Neutrophil (primary cell): ENCODE data around the gene DSEL.

Experiments used
- H3K27ac ChIP-seq: fragments of 200-600 bp; sonication (generic); 2 replicates; pipeline ENCODE4 v1.5.1; 2016; ENCODE audit warnings: mild to moderate bottlenecking, moderate library complexity
- H3K27me3 ChIP-seq: fragments of 200-600 bp; sonication (generic); 2 replicates; pipeline ENCODE4 v1.6.0; 2016; ENCODE audit warnings: mild to moderate bottlenecking
- H3K36me3 ChIP-seq: fragments of 200-600 bp; sonication (generic); 2 replicates; pipeline ENCODE4 v1.5.1; 2017
- H3K4me1 ChIP-seq, 2 experiments: fragments of 200-600 bp in 1 of 2; sonication (generic) in 1 of 2; 1 replicate in 1 of 2; 2 replicates in 1 of 2; pipeline versions ENCODE4 v1.5.1 to v1.6.1; 2013 to 2016; ENCODE audit warnings: low read depth in 1 of 2, low read length in 1 of 2, mild to moderate bottlenecking in 1 of 2, moderate library complexity in 1 of 2; ENCODE audit not compliant: control insufficient read depth in 1 of 2, insufficient read depth in 1 of 2
- H3K4me3 ChIP-seq, 2 experiments: fragments of 200-600 bp in 1 of 2; sonication (generic) in 1 of 2; 1 replicate in 1 of 2; 2 replicates in 1 of 2; pipeline ENCODE4 v1.5.1; 2013 to 2016; ENCODE audit warnings: low read depth in 1 of 2, low read length in 1 of 2, mild to moderate bottlenecking in 1 of 2, moderate library complexity in 1 of 2
- H3K9me3 ChIP-seq: fragments of 200-600 bp; sonication (generic); 2 replicates; pipeline ENCODE4 v1.5.1; 2016
- TF ChIP-seq, protein P1 (sequence below): fragments of 200-600 bp; sonication (generic); IDR thresholded peaks from 2 replicates; pipeline ENCODE4 v1.5.1; 2016; ENCODE audit warnings: antibody characterized with exemption

DSEL gene

DNA sequence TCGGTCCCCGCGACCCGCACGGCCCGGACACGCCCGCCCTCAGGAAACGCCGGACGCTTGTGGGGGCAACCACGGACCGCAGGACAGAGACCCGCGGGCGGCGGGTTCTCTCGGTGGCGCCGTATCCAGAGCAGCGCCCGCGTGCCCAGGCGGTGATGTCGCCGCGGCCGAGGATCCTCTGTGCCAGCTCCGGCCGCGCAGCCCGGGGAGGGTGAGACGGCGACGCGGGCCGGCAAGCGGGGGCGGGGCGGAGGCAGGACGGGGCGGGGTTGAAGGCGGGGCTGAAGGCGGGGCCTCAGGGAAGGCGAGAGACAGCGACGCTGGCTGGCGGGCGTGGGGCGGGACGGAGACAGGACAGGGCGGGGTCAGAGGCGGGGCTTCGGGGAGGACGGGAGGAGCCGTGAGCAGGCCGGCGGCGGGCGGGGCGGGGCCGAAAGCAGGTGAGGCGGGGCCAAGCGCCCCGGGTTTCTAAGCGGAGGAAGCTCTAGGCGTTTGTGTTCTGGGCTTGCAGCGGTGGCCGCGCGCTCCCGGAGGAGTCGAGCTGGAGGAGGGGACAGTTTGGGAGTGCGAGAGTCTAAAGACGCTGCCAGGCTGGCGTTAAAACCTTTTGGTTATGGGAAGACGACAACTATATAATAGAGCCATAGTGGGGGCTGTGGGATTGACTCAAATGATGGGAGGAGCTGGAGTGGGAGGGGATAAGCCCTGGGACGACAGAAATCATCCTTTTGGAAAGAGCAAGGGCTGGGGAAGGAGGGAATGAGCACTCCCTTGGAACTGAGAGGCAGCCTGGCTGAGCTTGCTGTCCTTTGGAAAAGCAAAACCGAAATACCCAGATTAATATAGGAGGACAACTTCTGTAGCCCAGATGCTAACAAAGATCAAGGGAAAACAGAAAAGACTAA lies at the start of gene DSEL:
Gene DSEL (minus strand): TSS at position 182 of the 905 bp plus-strand sequence. CDS start 2,112 bp downstream, outside the sequence.
- no peaks in the 10 kb centered on the region for H3K9me3 ChIP-seq
- TF ChIP-seq, protein P1, sequence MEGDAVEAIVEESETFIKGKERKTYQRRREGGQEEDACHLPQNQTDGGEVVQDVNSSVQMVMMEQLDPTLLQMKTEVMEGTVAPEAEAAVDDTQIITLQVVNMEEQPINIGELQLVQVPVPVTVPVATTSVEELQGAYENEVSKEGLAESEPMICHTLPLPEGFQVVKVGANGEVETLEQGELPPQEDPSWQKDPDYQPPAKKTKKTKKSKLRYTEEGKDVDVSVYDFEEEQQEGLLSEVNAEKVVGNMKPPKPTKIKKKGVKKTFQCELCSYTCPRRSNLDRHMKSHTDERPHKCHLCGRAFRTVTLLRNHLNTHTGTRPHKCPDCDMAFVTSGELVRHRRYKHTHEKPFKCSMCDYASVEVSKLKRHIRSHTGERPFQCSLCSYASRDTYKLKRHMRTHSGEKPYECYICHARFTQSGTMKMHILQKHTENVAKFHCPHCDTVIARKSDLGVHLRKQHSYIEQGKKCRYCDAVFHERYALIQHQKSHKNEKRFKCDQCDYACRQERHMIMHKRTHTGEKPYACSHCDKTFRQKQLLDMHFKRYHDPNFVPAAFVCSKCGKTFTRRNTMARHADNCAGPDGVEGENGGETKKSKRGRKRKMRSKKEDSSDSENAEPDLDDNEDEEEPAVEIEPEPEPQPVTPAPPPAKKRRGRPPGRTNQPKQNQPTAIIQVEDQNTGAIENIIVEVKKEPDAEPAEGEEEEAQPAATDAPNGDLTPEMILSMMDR, result no peak
- peaks cover 12 to 17% of the 10 kb centered on the region in 2 experiments for H3K4me1 ChIP-seq
- no peaks in the 10 kb centered on the region for H3K36me3 ChIP-seq
- no peak within 1 kb of the TSS for H3K27ac ChIP-seq
- peaks cover 72% of the 10 kb centered on the region for H3K27me3 ChIP-seq
- H3K4me3 ChIP-seq, result peak within 1 kb of the TSS; percentile 48 to 54

DNA sequence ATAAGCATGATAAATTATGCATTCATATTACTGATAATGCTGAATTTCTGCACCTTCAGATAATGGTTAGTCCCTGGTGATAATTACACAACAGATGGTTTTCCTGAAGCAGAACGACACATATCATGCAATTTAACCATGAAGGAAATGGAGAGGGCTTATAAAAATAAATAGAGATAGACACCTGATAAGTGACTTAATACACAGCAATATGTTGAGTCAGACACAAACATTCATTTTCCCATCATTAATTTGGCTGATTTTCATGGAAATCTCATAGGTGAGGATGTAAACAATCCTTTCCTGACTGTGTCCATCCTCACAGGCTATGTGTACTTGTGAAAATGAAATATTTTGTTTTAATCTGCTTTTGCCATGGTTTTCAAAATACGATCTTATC lies 36.9 kb upstream of the DSEL start:
- Histone ChIP-seq H3K27ac (no peak overlapping the region), H3K9me3 (no peaks in the 10 kb centered on the region)
- TF ChIP-seq, protein P1, result no peak

DNA sequence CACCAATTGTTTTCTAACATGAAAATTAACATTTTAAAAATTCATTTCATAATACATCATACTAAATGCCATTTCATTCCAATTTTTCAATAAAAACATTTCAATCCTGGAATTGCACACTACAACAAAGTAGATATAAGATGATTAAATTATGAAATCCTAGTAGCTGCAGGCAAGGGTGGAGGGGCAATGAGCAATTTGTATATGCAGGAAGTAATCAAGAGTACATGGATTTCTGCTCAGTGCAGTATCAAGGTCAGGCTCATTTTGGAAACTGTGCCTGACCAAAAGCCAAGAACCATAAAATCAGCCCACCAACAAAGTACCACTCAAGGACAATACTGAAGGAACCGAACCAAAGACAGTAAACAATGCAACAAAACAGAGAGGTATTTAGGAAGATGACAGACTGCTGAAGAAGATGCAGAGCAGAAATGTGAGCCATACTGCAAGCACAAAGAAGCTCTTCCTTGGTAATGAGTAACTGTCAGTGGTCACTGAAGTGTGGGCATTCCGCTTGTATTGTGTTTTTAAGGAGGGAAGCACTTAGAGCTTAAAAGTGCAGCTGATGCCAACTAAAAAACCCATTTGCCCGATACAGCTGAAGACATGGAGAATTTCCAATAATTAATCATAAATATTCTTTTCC lies 34.5 kb upstream of the DSEL start:
- Histone ChIP-seq H3K4me1 (no peaks in the 10 kb centered on the region), H3K9me3 (no peaks in the 10 kb centered on the region), H3K36me3 (no peaks in the 10 kb centered on the region), H3K27ac (no peak overlapping the region), H3K27me3 (no peaks in the 10 kb centered on the region), H3K4me3 (no peak overlapping the region)
- TF ChIP-seq, protein P1, result no peak

More for the DNA sequence above, 36.9 kb upstream of the DSEL start:
- Histone ChIP-seq H3K4me3 (no peak overlapping the region), H3K27me3 (no peaks in the 10 kb centered on the region), H3K4me1 (no peaks in the 10 kb centered on the region), H3K36me3 (no peaks in the 10 kb centered on the region)

DNA sequence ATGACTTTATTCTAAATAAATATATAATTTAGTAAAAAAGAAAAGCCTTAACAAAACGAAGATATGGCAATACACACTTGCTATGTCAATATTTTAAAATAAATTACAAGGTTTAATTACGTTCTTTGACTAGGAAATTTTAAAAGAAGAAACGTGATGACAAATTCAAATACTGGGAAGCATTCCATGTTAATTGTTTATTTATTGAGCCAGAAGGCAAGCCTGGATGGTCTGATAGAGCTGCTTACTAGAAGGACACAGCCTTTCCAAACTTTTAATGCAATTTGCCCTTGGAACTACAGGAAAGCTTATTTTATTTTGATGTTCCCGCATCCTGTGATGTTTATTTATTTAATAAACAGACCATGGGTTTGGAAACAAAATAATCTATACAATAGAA lies 33.4 kb upstream of the DSEL start:
- no peaks in the 10 kb centered on the region for H3K36me3 ChIP-seq
- TF ChIP-seq, protein P1, result no peak
- H3K9me3 ChIP-seq, result no peaks in the 10 kb centered on the region
- H3K4me1 ChIP-seq, result no peaks in the 10 kb centered on the region
- no peak overlapping the region for H3K4me3 ChIP-seq
- H3K27ac ChIP-seq, result no peak overlapping the region
- no peaks in the 10 kb centered on the region for H3K27me3 ChIP-seq

DNA sequence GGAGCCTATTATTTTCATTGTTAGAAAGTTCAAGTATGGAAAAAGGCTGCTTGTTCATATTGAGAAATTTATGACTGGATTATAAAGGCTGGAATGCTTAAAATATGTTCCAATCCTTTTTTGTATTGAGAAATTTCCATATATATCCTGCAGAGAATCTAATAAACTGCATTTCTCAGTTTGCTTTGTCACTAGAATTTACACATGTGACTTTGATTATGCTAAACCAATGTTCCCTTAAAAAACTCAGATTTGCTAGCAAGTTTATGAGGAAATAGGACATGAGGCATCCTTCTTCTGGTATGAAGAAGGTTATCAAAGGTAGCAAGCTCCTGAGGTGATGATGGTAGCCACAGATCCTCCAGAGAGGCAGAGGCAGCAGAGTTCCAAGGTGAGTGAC lies 29.2 kb upstream of the DSEL start:
- no peak overlapping the region for H3K27ac ChIP-seq
- H3K4me1 ChIP-seq, result no peaks in the 10 kb centered on the region
- no peaks in the 10 kb centered on the region for H3K27me3 ChIP-seq
- no peaks in the 10 kb centered on the region for H3K36me3 ChIP-seq
- no peaks in the 10 kb centered on the region for H3K9me3 ChIP-seq
- TF ChIP-seq, protein P1, result no peak
- no peak overlapping the region for H3K4me3 ChIP-seq
